Activated B cell treated with CpG ODN at 0.5 μM for 24 hours (primary cell): Measurements from ENCODE around the gene CNTNAP5. TPM values are rescaled to one million over a fixed set of nuclear protein-coding genes. Genes with fewer than 3 reads are reported as not detected.

Experiments
- ATAC-seq: fragments of 200-7000 bp; cut with Tn5 transposase; one replicate; pipeline ENCODE4 v1.10.0; 2021; ENCODE audit warnings: low read depth, mild to moderate bottlenecking, moderate library complexity
- CTCF ChIA-PET: fragments of 350-600 bp; sonication (Branson Sonifier 250); formaldehyde crosslinking; loops from one replicate; lab custom pipeline; 2021; ENCODE audit warnings: antibody characterized with exemption; lab: Charles Lee
- POLR2A ChIA-PET: fragments of 350-600 bp; sonication (Branson Sonifier 250); formaldehyde crosslinking; loops from one replicate; lab custom pipeline; 2021; ENCODE audit warnings: antibody characterized with exemption; lab: Charles Lee
- DNase-seq: peaks from one replicate; pipeline ENCODE4 v3.0.0; 2022
- H3K27ac Mint-ChIP-seq: one replicate; pipeline ENCODE4 v1.8.0; 2020; ENCODE audit warnings: mixed read lengths
- H3K27me3 Mint-ChIP-seq: one replicate; pipeline ENCODE4 v1.8.0; 2021; ENCODE audit warnings: mixed read lengths
- H3K36me3 Mint-ChIP-seq: one replicate; pipeline ENCODE4 v1.8.0; 2021; ENCODE audit warnings: low read depth, mixed read lengths
- H3K4me1 Mint-ChIP-seq: one replicate; pipeline ENCODE4 v1.8.0; 2021; ENCODE audit warnings: mixed read lengths
- H3K4me3 Mint-ChIP-seq: one replicate; pipeline ENCODE4 v1.8.0; 2020; ENCODE audit warnings: mild to moderate bottlenecking, mixed read lengths
- H3K9me3 Mint-ChIP-seq: one replicate; pipeline ENCODE4 v1.8.0; 2020; ENCODE audit warnings: mixed read lengths
- intact Hi-C: fragments of 100-400 bp; cut with micrococcal nuclease; formaldehyde crosslinking; loops from one replicate; pipeline ENCODE4 v1.15.1; 2024
- total RNA-seq: library from RNA; stranded (reverse); gene quantifications from 2 replicates; pipeline ENCODE4 v1.2.3, GENCODE V29; 2022
- TF ChIP-seq, protein P1 (sequence below): fragments of 200-600 bp; IDR thresholded peaks from one replicate; pipeline ENCODE4 v1.8.0; 2022; ENCODE audit warnings: antibody characterized with exemption, mild to moderate bottlenecking

CNTNAP5 gene
- total RNA-seq, 1 donor from 2014 or later, result not detected

- CTCF ChIA-PET, result no interaction called here
- POLR2A ChIA-PET, result no interaction called here
- TF ChIP-seq, protein P1, sequence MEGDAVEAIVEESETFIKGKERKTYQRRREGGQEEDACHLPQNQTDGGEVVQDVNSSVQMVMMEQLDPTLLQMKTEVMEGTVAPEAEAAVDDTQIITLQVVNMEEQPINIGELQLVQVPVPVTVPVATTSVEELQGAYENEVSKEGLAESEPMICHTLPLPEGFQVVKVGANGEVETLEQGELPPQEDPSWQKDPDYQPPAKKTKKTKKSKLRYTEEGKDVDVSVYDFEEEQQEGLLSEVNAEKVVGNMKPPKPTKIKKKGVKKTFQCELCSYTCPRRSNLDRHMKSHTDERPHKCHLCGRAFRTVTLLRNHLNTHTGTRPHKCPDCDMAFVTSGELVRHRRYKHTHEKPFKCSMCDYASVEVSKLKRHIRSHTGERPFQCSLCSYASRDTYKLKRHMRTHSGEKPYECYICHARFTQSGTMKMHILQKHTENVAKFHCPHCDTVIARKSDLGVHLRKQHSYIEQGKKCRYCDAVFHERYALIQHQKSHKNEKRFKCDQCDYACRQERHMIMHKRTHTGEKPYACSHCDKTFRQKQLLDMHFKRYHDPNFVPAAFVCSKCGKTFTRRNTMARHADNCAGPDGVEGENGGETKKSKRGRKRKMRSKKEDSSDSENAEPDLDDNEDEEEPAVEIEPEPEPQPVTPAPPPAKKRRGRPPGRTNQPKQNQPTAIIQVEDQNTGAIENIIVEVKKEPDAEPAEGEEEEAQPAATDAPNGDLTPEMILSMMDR, result no peak
- Mint-ChIP-seq H3K4me1 (no peaks in the 10 kb centered on the region), H3K27ac (no peak overlapping the region), H3K4me3 (no peak overlapping the region), H3K36me3 (no peaks in the 10 kb centered on the region), H3K9me3 (no peaks in the 10 kb centered on the region), H3K27me3 (no peaks in the 10 kb centered on the region)
- ATAC-seq (no peak), DNase-seq (no peak)
- intact Hi-C loops, result no loop called here
Observed at GRCh38 chr2:124778076-124778475, 753.0 kb downstream of the CNTNAP5 start.

- no peaks in the 10 kb centered on the region for H3K36me3 Mint-ChIP-seq
Observed at GRCh38 chr2:124796647-124797046, 771.6 kb downstream of the CNTNAP5 start.

DNA sequence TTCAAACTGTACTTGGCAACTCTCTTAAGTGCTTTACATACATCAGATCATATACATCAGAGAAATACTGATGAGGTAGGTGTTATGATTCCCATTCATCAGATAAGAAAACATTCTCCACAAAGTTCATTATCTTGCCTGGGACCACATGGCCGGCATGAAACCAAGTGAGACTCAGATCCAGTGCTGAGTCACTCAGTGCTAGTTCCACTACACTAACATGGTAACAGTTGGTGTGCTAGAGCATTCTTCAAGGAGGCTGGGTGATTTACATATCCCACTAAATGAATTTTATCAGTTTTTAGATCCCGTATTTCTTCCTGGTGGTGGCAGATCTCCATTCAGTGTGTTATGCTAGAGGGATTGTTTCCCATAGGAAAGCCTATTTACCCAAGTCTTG, 772.0 kb downstream of the CNTNAP5 start:
- no peak for DNase-seq
- ChIA-PET CTCF (no interaction called here), POLR2A (no interaction called here)
- TF ChIP-seq, protein P1, result no peak
- Mint-ChIP-seq H3K4me3 (no peak overlapping the region), H3K36me3 (no peaks in the 10 kb centered on the region), H3K4me1 (no peaks in the 10 kb centered on the region), H3K9me3 (peaks cover 2% of the 10 kb centered on the region), H3K27ac (no peak overlapping the region), H3K27me3 (no peaks in the 10 kb centered on the region)
- intact Hi-C loops, result no loop called here
- no peak for ATAC-seq

More at GRCh38 chr2:124796647-124797046, 771.6 kb downstream of the CNTNAP5 start:
- ATAC-seq, result no peak
- CTCF ChIA-PET, result no interaction called here
- TF ChIP-seq, protein P1, result no peak
- H3K4me1 Mint-ChIP-seq, result no peaks in the 10 kb centered on the region
- no peak overlapping the region for H3K27ac Mint-ChIP-seq
- no peaks in the 10 kb centered on the region for H3K27me3 Mint-ChIP-seq
- no peak for DNase-seq
- POLR2A ChIA-PET, result no interaction called here
- no peak overlapping the region for H3K4me3 Mint-ChIP-seq
- intact Hi-C loops, result no loop called here
- peaks cover 2% of the 10 kb centered on the region for H3K9me3 Mint-ChIP-seq

DNA sequence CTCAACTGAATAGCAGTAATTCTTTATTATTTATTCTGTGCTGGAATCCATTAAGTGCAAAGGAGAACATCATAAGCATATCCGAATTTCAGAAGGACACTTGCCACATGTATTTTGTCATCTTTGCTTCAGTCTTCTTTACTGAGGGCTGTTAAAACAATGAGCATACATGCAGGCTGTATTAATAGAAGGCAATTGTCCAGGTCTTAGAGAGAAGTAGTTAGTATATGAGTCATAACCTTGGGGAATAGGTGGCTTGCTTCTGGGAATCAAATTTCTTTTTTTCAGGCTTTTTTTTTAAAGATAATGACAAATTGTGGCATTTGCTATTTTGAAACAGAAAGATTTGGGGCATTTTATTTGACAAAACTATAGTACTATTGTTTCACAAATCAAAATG, 773.5 kb downstream of the CNTNAP5 start:
- ATAC-seq, result no peak
- no peaks in the 10 kb centered on the region for H3K4me1 Mint-ChIP-seq
- ChIA-PET POLR2A (no interaction called here), CTCF (no interaction called here)
- H3K27me3 Mint-ChIP-seq, result no peaks in the 10 kb centered on the region
- peaks cover 2% of the 10 kb centered on the region for H3K9me3 Mint-ChIP-seq
- no peaks in the 10 kb centered on the region for H3K36me3 Mint-ChIP-seq
- no peak for DNase-seq
- no peak overlapping the region for H3K4me3 Mint-ChIP-seq
- no peak overlapping the region for H3K27ac Mint-ChIP-seq
- intact Hi-C loops, result no loop called here
- TF ChIP-seq, protein P1, result no peak

DNA sequence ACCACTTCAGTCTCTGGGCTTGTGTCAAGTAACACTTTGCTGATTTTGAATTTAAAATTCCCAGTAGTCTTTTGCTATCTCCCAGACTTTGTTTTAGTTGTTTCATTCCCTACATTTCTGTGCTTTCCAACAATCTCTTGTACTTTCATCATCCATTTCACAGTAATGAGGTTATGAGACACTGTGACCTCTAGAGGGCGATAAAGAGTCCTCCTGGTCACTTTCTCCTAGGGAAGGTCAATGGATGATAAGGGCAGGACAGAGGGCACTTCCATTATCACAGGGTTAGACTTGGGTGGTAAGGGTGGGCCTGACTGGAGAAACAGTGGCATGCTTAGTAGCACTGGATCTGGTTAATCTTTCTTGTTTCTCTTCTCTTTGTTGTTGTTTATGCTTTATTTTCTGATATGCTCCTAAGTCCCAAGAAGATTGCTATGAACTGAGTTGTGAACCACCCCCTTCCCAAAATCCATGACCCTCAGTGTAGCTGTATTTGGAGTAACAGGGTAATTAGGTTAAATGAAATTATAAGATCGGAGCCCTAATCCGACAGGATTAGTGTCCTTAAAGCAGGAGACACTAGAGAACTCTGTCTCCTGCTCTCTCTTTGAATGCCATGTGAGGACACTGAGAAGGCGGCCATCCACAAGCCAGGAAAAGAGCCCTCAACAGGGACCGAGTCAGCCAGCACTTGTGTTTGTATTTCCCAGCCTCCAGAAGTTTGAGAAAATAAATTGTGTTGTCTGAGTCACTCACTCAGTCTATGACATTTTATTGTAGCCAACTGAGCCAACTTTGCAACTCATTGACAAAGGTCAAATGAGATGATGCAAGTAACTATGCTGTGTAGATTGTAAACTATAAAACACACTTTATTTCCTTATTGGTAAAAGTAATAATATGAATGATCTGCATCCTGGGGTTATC, 779.2 kb downstream of the CNTNAP5 start:
- no peaks in the 10 kb centered on the region for H3K36me3 Mint-ChIP-seq
- peaks cover 2% of the 10 kb centered on the region for H3K9me3 Mint-ChIP-seq
- ChIA-PET POLR2A (no interaction called here), CTCF (no interaction called here)
- intact Hi-C loops, result loop anchor here (5.0 kb wide), 1 partner anchor 1973 kb away; no protein-coding TSS in a partner anchor
- no peak for ATAC-seq
- TF ChIP-seq, protein P1, result no peak
- no peaks in the 10 kb centered on the region for H3K27me3 Mint-ChIP-seq
- H3K27ac Mint-ChIP-seq, result no peak overlapping the region
- no peak overlapping the region for H3K4me3 Mint-ChIP-seq
- no peak for DNase-seq
- no peaks in the 10 kb centered on the region for H3K4me1 Mint-ChIP-seq
